UCSD-AML1 (cell line): ENCODE results near the gene DNAI7.

Experiments used
- DNase-seq: peaks from one replicate; lab custom pipeline; 2025; ENCODE audit not compliant: unreplicated experiment; lab: John Stamatoyannopoulos, UW

The DNAI7 gene

DNA sequence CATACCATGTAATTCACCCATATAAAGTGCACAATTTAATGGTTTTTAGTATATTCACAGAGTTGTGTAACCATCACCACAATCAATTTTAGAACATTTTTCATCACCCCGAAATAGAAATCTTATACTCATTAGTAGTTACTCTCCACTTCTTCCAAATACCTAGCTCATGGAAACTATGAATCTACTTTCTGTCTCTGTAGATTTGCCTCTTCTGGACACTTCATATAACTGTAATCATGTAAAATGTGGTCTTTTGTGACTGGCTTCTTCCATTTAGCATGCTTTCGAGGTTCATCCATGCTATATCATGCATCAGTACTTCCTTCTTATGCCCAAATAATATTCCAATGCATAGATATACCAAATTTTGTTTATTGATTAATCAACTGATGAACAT lies 10.8 kb downstream of the DNAI7 start:
- no peak for DNase-seq

DNA sequence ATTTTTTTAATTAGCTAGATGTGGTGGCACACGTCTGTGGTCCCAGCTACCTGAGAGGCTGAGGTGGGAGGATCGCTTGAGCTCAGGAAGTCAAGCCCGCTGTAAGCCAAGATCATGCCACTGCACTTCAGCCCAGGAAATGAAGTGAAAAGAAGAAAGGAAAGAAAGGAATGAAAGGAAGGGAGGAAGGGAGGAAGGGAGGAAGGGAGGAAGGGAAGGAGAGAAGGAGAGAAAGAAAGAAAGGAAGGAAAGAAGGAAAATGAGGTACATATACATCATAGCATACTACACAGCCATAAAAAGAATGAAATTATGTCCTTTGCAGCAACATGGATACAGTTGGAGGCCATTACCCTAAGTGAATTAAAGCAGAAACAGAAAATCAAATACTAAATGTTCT lies 12.2 kb downstream of the DNAI7 start:
- DNase-seq: no peak

DNA sequence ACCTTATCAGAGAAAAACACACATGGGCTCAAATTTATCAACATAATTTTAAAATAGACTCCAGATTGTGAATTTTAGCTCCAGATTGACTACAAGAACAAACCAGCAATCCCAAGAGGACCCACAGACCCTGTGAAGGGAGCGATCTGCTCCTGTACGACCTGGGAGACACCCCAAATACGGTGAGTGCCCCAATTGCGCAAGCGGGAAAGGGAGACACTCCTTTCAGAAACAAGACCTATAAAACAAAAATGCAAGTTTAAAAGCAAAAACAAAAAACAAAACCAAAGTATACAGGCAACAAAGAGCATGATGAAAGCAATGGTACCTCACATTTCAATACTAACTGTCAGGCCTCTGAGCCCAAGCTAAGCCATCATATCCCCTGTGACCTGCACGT lies 32.1 kb downstream of the DNAI7 start:
- DNase-seq: no peak

- DNase-seq: no peak
Measured at GRCh38 chr12:25156061-25156460, 38.9 kb downstream of the DNAI7 start.

DNA sequence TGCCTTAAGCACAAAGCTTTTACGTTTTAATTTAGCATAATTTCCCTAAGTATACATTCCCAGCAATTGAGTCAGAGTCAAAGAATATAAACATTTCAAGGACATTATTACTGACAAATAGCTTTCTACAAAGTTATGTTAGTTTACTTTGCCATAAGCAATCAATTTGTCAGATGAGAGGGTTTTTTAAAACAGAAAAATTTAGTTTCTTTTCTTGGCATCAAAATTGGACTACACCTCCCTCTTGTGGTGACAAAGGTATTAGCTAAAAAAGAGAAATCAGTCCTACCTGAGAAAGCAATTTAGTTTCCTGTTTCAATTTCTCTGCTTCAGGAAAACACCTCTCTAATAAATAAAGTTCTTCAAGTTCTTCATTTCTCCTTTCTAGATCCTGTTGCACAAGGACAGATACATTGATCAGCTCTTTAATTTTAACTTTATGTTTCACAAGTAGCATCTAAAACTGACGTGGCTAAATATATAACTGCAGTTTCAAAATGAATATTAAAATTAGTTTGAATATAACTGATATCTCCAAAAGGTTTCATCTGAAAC lies 39.9 kb downstream of the DNAI7 start:
- no peak for DNase-seq

DNA sequence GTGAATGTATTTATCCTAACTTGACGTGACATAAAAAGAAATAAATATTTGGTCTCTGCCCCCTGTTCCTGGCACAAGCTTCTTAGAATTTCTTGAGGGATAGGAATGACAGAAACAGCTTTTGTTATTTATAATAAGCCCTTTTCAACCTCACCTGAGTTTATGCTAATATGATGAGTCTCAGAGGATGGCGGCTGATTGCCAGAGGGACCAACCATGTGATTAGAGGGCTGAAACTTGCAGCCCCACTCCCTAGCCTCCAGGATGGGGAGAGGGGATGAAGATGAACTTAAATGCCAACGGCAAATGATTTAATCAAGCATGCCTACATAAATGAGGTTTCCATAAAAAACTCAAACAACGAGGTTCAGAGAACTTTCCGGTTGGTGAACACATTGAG lies 42.9 kb downstream of the DNAI7 start:
- DNase-seq: no peak

- peak; percentile 19 for DNase-seq
Measured at GRCh38 chr12:25151476-25151875, 43.5 kb downstream of the DNAI7 start.

GRCh38 chr12:25146686-25147085 lies 48.3 kb downstream of the DNAI7 start:
- DNase-seq: no peak

DNA sequence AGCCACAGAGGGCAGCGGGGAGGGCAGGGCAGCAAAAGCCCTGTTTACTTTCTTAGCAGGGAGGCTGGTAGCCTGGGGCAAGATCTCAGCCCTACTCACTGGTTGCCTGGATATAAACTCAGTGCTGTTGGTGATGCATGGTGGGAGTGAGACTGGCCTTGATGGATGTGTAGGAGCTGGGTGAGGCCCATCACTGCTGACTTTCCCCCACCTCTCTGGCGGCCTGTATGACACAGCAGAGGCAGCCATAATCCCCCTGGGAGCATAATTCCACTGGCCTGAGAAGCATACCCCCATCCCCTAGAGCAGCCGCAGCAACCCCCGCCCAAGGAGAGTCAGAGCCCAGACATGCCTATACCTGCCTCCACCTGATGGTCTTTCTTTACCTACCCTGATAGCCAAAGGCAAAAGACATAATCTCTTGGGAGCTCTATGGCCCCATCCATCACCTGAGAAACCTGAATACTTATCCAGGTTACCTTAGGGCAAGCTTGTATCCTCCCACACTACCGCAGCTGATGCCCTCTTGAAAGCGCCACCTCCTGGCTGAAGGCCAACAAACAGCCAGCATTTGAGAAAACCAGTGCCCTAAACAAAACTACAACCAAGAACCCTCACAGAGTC lies 59.3 kb downstream of the DNAI7 start:
- no peak for DNase-seq

- DNase-seq: no peak
Measured at GRCh38 chr12:25131270-25131669, 63.7 kb downstream of the DNAI7 start.

DNA sequence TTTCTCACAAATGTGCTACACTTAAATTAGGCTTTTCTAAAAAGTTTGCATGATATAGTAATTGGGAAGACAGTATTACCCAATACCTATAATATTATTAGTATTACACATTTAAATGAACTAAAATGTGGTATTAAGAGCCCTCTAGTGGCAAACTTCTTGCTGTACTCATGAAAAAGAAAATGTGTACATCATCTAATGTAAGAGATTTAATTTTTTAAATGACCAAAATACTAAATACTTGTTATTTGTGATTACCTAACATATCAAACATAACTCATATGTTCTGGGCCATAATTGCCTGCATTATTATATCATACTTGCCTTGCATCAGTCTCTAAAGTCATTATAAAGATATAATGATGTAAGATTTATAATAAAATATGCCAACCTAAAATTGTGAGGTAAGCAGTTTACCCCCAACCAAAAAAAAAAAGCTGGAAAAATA lies 64.2 kb downstream of the DNAI7 start:
- no peak for DNase-seq

DNA sequence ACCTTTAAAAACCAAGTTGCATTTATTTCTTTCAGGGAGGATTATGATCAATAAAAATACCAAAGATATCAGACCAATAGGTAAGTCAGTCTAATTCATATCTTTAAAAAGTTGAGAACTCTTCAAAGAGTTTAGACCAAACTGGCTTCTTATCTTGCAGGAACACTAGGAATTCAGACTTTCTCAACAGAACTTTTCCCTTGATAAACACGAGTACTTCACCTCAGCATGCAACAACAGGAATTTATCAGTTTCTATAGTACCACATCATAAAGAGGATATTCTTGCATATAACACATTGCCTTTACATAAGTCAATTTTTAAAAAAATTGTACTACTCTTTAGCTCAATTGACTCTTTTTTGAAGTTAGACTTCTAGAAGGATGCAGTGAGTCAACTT lies 68.2 kb downstream of the DNAI7 start:
- DNase-seq: no peak

- no peak for DNase-seq
Measured at GRCh38 chr12:25126101-25126500, 68.9 kb downstream of the DNAI7 start.

- no peak for DNase-seq
Measured at GRCh38 chr12:25124493-25124892, 70.5 kb downstream of the DNAI7 start.

GRCh38 chr12:25123126-25123525 lies 71.8 kb downstream of the DNAI7 start:
- DNase-seq: no peak

- DNase-seq: no peak
Measured at GRCh38 chr12:25121916-25122315, 73.0 kb downstream of the DNAI7 start.

DNA sequence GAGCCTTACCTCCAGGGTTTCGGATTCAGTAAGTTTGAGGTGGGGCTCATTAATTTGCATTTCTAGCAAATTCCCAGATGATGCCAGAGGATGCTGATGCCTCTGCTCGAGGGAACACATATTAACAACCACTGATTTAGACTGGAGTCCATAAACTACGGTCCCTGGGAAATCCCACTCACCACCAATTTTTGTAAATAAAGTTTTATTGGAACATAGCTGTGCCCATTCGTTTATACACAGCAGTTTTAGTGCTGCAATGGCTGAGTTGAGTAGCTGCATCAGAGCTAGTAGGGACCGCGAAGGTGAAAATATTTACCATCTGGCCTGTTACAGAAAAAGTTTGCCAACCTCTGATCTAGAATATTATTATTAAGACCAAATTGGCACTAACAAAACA lies 73.8 kb downstream of the DNAI7 start:
- no peak for DNase-seq

GRCh38 chr12:25119020-25119419 lies 75.9 kb downstream of the DNAI7 start:
- no peak for DNase-seq

- DNase-seq: no peak
Measured at GRCh38 chr12:25115677-25116076, 79.3 kb downstream of the DNAI7 start.

DNA sequence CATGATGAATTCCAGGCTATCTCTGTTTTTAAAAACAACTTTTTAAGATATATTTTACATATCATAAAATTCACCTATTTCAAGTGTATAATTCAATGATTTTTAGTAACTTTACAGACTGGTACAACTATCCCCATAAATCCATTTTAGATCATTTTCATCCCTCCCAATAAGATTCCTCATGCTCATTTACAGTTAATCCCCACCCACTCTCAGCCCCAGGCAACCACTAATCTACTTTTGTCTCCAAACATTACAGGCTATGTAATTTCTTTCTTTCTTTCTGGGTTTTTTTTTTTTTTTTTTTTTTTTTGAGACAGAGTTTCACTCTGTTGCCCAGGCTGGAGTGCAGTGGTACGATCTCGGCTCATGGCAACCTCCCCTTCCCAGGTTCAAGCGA lies 81.3 kb downstream of the DNAI7 start:
- no peak for DNase-seq

GRCh38 chr12:25110260-25110659 lies 84.7 kb downstream of the DNAI7 start:
- DNase-seq: no peak

GRCh38 chr12:25107920-25108319 lies 87.0 kb downstream of the DNAI7 start:
- no peak for DNase-seq

- DNase-seq: no peak
Measured at GRCh38 chr12:25106818-25107217, 88.1 kb downstream of the DNAI7 start.
